ENCODE data around the gene WDR87.
A peak's percentile ranks its signal among the peaks of the same experiment; 100 is the strongest.
"Not testable (repeated sequence)": the region's sequence is repeated elsewhere in the genome, so short reads cannot be mapped to it uniquely, and the experiment has no call there.

The WDR87 gene

GRCh38 chr19:37877147-37877546, 29.2 kb downstream of the WDR87 start:
- no peak for DNase-seq (ENCODE audit: low spot score)

GRCh38 chr19:37876032-37876431, 30.4 kb downstream of the WDR87 start:
- DNase-seq (ENCODE audit: low spot score) = no peak

GRCh38 chr19:37874784-37875183, 31.6 kb downstream of the WDR87 start:
- DNase-seq (ENCODE audit: low spot score) = no peak

- peak; percentile 25 for DNase-seq (ENCODE audit: low spot score)
Measured at GRCh38 chr19:37872383-37872782, 34.0 kb downstream of the WDR87 start.

GRCh38 chr19:37869766-37870340, 36.5 kb downstream of the WDR87 start:
- DNase-seq (ENCODE audit: low spot score) = no peak

GRCh38 chr19:37867831-37868230, 38.6 kb downstream of the WDR87 start:
- DNase-seq (ENCODE audit: low spot score) = no peak

GRCh38 chr19:37865930-37866329, 40.5 kb downstream of the WDR87 start:
- not testable (repeated sequence) for DNase-seq (ENCODE audit: low spot score)

GRCh38 chr19:37864501-37864900, 41.9 kb downstream of the WDR87 start:
- no peak for DNase-seq (ENCODE audit: low spot score)

- peak; percentile 89 for DNase-seq (ENCODE audit: low spot score)
Measured at GRCh38 chr19:37855098-37855497, 51.3 kb downstream of the WDR87 start.

- no peak for DNase-seq (ENCODE audit: low spot score)
Measured at GRCh38 chr19:37845932-37846331, 60.5 kb downstream of the WDR87 start.
